ENCODE measurements around the gene OR1J4. TPM values are rescaled to one million over a fixed set of nuclear protein-coding genes. Genes with fewer than 3 reads are reported as not detected.

OR1J4 gene, protein sequence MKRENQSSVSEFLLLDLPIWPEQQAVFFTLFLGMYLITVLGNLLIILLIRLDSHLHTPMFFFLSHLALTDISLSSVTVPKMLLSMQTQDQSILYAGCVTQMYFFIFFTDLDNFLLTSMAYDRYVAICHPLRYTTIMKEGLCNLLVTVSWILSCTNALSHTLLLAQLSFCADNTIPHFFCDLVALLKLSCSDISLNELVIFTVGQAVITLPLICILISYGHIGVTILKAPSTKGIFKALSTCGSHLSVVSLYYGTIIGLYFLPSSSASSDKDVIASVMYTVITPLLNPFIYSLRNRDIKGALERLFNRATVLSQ
- total RNA-seq: not detected in 2 replicates
- long read RNA-seq: 0 reads

DNA sequence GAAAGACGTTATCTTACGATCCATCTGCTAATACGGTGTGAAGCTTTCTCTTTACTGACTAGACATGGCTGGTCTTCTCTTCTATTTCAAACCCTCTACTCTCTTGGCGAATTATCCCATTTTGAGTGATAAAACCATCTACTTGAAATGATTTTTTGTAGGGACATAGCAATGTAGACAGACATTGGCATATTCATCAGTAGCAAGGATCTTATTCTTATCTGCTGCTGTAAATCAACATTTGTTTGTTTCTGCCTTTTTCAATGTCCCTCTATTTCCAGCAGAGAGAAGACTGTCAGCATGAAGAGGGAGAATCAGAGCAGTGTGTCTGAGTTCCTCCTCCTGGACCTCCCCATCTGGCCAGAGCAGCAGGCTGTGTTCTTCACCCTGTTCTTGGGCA lies at the start of gene OR1J4:
TSS of gene OR1J4 (plus strand) at position 301 of the 400 bp plus-strand sequence. CDS start at position 301, 0 bp downstream.
- no peak within 1 kb of the TSS for H3K4me3 Mint-ChIP-seq (ENCODE audit: unreplicated experiment)
- no peak within 1 kb of the TSS for H3K27ac Mint-ChIP-seq (ENCODE audit: unreplicated experiment)
- no peaks in the 10 kb centered on the region for H3K9me3 Mint-ChIP-seq (ENCODE audit: unreplicated experiment)
- TF ChIP-seq, protein P1, sequence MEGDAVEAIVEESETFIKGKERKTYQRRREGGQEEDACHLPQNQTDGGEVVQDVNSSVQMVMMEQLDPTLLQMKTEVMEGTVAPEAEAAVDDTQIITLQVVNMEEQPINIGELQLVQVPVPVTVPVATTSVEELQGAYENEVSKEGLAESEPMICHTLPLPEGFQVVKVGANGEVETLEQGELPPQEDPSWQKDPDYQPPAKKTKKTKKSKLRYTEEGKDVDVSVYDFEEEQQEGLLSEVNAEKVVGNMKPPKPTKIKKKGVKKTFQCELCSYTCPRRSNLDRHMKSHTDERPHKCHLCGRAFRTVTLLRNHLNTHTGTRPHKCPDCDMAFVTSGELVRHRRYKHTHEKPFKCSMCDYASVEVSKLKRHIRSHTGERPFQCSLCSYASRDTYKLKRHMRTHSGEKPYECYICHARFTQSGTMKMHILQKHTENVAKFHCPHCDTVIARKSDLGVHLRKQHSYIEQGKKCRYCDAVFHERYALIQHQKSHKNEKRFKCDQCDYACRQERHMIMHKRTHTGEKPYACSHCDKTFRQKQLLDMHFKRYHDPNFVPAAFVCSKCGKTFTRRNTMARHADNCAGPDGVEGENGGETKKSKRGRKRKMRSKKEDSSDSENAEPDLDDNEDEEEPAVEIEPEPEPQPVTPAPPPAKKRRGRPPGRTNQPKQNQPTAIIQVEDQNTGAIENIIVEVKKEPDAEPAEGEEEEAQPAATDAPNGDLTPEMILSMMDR (IDR thresholded peaks at IDR 0.05): no peak
- no peaks in the 10 kb centered on the region for H3K36me3 Mint-ChIP-seq (ENCODE audit: unreplicated experiment)
- H3K27me3 Mint-ChIP-seq (ENCODE audit: unreplicated experiment): peaks cover 13% of the 10 kb centered on the region
- DNase-seq (ENCODE audit: extremely low spot score, unreplicated experiment): no peak
- H3K4me1 Mint-ChIP-seq (ENCODE audit: unreplicated experiment): no peaks in the 10 kb centered on the region

DNA sequence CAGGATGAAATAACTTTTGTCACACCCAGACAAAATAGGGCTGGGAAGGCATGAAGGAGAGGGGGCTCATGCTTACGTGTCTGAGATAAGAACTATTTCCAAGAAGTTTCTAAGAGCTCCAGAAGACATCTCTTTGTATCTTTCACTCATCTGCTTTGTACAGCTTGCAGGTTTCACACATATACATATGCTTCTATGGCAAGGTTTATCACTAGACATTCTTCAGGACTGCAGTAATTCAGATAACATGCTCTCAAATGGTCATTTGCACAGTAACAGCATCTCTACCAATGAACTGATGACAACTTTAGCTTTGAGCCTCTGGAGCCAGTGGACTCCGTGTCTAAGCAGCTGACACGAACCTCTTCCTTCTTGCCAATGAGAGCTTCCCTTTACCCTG lies 44.4 kb upstream of the OR1J4 start:
- Mint-ChIP-seq H3K27me3 (ENCODE audit: unreplicated experiment) (peaks cover 73% of the 10 kb centered on the region), H3K4me1 (ENCODE audit: unreplicated experiment) (no peaks in the 10 kb centered on the region), H3K36me3 (ENCODE audit: unreplicated experiment) (no peaks in the 10 kb centered on the region), H3K27ac (ENCODE audit: unreplicated experiment) (no peak overlapping the region), H3K4me3 (ENCODE audit: unreplicated experiment) (no peak overlapping the region), H3K9me3 (ENCODE audit: unreplicated experiment) (no peaks in the 10 kb centered on the region)
- DNase-seq (ENCODE audit: extremely low spot score, unreplicated experiment): no peak
- TF ChIP-seq, protein P1 (IDR thresholded peaks at IDR 0.05): no peak

DNA sequence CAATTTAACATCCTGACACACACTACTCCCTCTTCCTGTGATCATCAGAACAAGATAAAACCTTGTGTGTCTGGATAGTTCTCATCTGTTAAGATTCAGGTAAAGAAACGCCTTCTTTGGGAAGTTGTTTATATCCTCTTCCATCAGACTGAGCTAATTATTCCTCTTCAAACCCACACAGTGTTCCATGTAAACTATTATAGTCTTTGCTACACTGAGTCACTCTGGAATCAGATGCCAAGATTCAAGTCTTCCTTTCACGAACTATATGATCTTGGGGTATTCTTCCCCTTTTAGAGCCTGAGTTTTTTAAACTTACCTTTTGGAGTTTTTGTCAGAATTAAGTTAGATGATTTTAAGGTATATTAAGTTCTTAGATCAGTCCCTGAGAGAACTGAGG lies 43.2 kb upstream of the OR1J4 start:
- Mint-ChIP-seq H3K9me3 (ENCODE audit: unreplicated experiment) (no peaks in the 10 kb centered on the region), H3K4me3 (ENCODE audit: unreplicated experiment) (no peak overlapping the region), H3K27me3 (ENCODE audit: unreplicated experiment) (peaks cover 75% of the 10 kb centered on the region), H3K4me1 (ENCODE audit: unreplicated experiment) (no peaks in the 10 kb centered on the region), H3K36me3 (ENCODE audit: unreplicated experiment) (no peaks in the 10 kb centered on the region), H3K27ac (ENCODE audit: unreplicated experiment) (no peak overlapping the region)
- no peak for DNase-seq (ENCODE audit: extremely low spot score, unreplicated experiment)
- TF ChIP-seq, protein P1 (IDR thresholded peaks at IDR 0.05): no peak

DNA sequence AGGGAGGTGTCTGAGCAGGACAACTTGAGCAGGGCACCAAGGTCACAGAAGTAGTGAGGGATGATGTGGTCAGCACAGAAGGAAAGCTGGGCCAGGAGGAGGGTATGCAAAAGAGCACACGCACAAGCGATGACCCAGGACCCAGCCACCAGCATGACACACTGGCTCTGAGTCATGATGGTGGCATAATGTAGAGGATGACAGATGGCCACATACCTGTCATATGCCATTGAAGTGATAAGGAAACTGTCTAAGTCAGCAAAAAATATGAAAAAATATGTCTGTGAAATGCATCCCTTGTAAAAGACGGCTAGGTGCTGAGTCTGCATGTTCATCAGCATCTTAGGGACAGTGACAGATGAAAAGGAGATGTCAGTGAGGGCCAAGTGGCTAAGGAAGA lies 41.6 kb upstream of the OR1J4 start:
- H3K27me3 Mint-ChIP-seq (ENCODE audit: unreplicated experiment): peaks cover 78% of the 10 kb centered on the region
- DNase-seq (ENCODE audit: extremely low spot score, unreplicated experiment): no peak
- TF ChIP-seq, protein P1 (IDR thresholded peaks at IDR 0.05): no peak
- H3K9me3 Mint-ChIP-seq (ENCODE audit: unreplicated experiment): no peaks in the 10 kb centered on the region
- H3K36me3 Mint-ChIP-seq (ENCODE audit: unreplicated experiment): no peaks in the 10 kb centered on the region
- no peaks in the 10 kb centered on the region for H3K4me1 Mint-ChIP-seq (ENCODE audit: unreplicated experiment)
- no peak overlapping the region for H3K27ac Mint-ChIP-seq (ENCODE audit: unreplicated experiment)
- no peak overlapping the region for H3K4me3 Mint-ChIP-seq (ENCODE audit: unreplicated experiment)

DNA sequence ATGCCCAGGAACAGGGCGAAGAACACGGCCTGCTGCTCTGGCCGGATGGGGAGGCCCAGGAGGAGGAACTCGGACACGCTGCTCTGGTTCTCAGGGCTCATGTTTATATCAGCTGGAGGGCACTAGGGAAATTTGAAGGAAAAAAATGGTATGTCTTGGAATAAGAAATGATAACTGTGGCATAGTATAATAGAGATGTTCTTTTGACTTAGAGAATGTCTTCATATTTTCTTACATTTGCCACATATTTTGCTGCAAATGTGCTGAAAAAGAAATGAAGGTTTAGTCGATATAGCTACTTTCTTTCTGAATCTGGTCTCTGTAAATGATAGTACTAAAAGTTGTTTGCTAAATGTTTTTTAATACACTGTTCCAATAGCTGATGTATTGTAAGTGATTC lies 41.1 kb upstream of the OR1J4 start, which contains the start of gene OR1J1:
TSS of gene OR1J1 (minus strand) at position 101 of the 400 bp plus-strand sequence. CDS start at position 101, 0 bp downstream.
- H3K9me3 Mint-ChIP-seq (ENCODE audit: unreplicated experiment): no peaks in the 10 kb centered on the region
- TF ChIP-seq, protein P1 (IDR thresholded peaks at IDR 0.05): no peak
- no peak within 1 kb of the TSS for H3K4me3 Mint-ChIP-seq (ENCODE audit: unreplicated experiment)

More for the DNA sequence above, 41.1 kb upstream of the OR1J4 start, which contains the start of gene OR1J1:
- no peak for DNase-seq (ENCODE audit: extremely low spot score, unreplicated experiment)
- Mint-ChIP-seq H3K27ac (ENCODE audit: unreplicated experiment) (no peak within 1 kb of the TSS), H3K27me3 (ENCODE audit: unreplicated experiment) (peaks cover 81% of the 10 kb centered on the region), H3K36me3 (ENCODE audit: unreplicated experiment) (no peaks in the 10 kb centered on the region), H3K4me1 (ENCODE audit: unreplicated experiment) (no peaks in the 10 kb centered on the region)

Data from osteocyte (in vitro differentiated cells).